ENCODE results near the gene AOAH. TPM values are rescaled to one million over a fixed set of nuclear protein-coding genes. Genes with fewer than 3 reads are reported as not detected.

Gene AOAH
- total RNA-seq, 1 experiment from 2014 or later, result not detected

- no peak for DNase-seq (ENCODE audit: low spot score)
- ChIA-PET POLR2A (ENCODE audit: low non-redundant PET) (no interaction called here), CTCF (no interaction called here)
- Histone ChIP-seq H3K9me3 (ENCODE audit: low read depth, low read length, poor library complexity, severe bottlenecking) (no peaks in the 10 kb centered on the region), H3K4me3 (ENCODE audit: low read depth, low read length, poor library complexity, severe bottlenecking) (no peak overlapping the region), H3K36me3 (ENCODE audit: insufficient read depth, low read length, poor library complexity, severe bottlenecking) (no peaks in the 10 kb centered on the region), H3K27ac (ENCODE audit: low read depth, low read length, poor library complexity, severe bottlenecking) (no peak overlapping the region), H3K27me3 (replicated peaks; ENCODE audit: insufficient read depth, low read depth, low read length, poor library complexity) (peaks cover 18% of the 10 kb centered on the region), H3K4me1 (ENCODE audit: insufficient read depth, low read length, poor library complexity, severe bottlenecking) (no peaks in the 10 kb centered on the region)
- intact Hi-C loops (cut with micrococcal nuclease; ENCODE audit: unreplicated experiment), result no loop called here
- no peak for TF ChIP-seq EZH2 (IDR thresholded peaks at IDR 0.05; ENCODE audit: borderline replicate concordance, low read depth, low read length, poor library complexity, severe bottlenecking)
- TF ChIP-seq CTCF (conservative IDR thresholded peaks at IDR 0.05; ENCODE audit: low read depth, low read length), result no peak
- BruUV-seq (replicated peaks), result no TSS peak
These were observed 132.7 kb downstream of the AOAH start for GRCh38 chr7:36591636-36592035.

DNA sequence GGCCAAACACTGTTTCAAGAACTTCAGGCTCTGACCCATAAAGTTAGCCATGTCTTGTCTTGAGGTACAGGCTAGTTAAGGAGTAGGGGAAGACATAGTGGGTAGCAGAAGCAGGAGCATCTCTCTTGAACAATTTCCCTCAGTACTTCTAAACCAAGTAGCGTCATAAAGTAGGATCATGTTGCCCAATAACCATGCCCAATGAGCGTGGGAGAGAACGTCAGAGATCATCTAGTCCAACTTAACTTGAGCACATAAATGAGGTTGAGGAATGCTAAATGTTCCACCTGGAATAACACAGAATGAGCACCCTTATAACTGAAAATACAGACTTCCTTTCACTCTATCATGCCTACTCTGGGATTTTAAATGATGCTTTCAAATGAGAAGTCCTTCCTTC lies 134.9 kb downstream of the AOAH start:
- Histone ChIP-seq H3K4me3 (ENCODE audit: low read depth, low read length, poor library complexity, severe bottlenecking) (no peak overlapping the region), H3K27me3 (replicated peaks; ENCODE audit: insufficient read depth, low read depth, low read length, poor library complexity) (peaks cover 18% of the 10 kb centered on the region), H3K27ac (ENCODE audit: low read depth, low read length, poor library complexity, severe bottlenecking) (no peak overlapping the region), H3K36me3 (ENCODE audit: insufficient read depth, low read length, poor library complexity, severe bottlenecking) (no peaks in the 10 kb centered on the region), H3K9me3 (ENCODE audit: low read depth, low read length, poor library complexity, severe bottlenecking) (no peaks in the 10 kb centered on the region), H3K4me1 (ENCODE audit: insufficient read depth, low read length, poor library complexity, severe bottlenecking) (no peaks in the 10 kb centered on the region)
- BruUV-seq (replicated peaks), result no TSS peak
- CTCF ChIA-PET, result no interaction called here
- TF ChIP-seq EZH2 (IDR thresholded peaks at IDR 0.05; ENCODE audit: borderline replicate concordance, low read depth, low read length, poor library complexity, severe bottlenecking), result no peak
- TF ChIP-seq CTCF (conservative IDR thresholded peaks at IDR 0.05; ENCODE audit: low read depth, low read length), result no peak
- intact Hi-C loops (cut with micrococcal nuclease; ENCODE audit: unreplicated experiment), result no loop called here
- no peak for DNase-seq (ENCODE audit: low spot score)
- POLR2A ChIA-PET (ENCODE audit: low non-redundant PET), result no interaction called here

GRCh38 chr7:36583318-36583717 lies 141.0 kb downstream of the AOAH start:
- intact Hi-C loops (cut with micrococcal nuclease; ENCODE audit: unreplicated experiment), result no loop called here
- DNase-seq (ENCODE audit: low spot score), result no peak

More at GRCh38 chr7:36583318-36583717, 141.0 kb downstream of the AOAH start:
- Histone ChIP-seq H3K27ac (ENCODE audit: low read depth, low read length, poor library complexity, severe bottlenecking) (no peak overlapping the region), H3K4me3 (ENCODE audit: low read depth, low read length, poor library complexity, severe bottlenecking) (no peak overlapping the region), H3K27me3 (replicated peaks; ENCODE audit: insufficient read depth, low read depth, low read length, poor library complexity) (peaks cover 22% of the 10 kb centered on the region), H3K9me3 (ENCODE audit: low read depth, low read length, poor library complexity, severe bottlenecking) (no peaks in the 10 kb centered on the region), H3K4me1 (ENCODE audit: insufficient read depth, low read length, poor library complexity, severe bottlenecking) (no peaks in the 10 kb centered on the region), H3K36me3 (ENCODE audit: insufficient read depth, low read length, poor library complexity, severe bottlenecking) (no peaks in the 10 kb centered on the region)
- BruUV-seq (replicated peaks), result no TSS peak
- TF ChIP-seq EZH2 (IDR thresholded peaks at IDR 0.05; ENCODE audit: borderline replicate concordance, low read depth, low read length, poor library complexity, severe bottlenecking), result no peak
- TF ChIP-seq CTCF (conservative IDR thresholded peaks at IDR 0.05; ENCODE audit: low read depth, low read length), result no peak
- ChIA-PET CTCF (no interaction called here), POLR2A (ENCODE audit: low non-redundant PET) (no interaction called here)
